Smooth muscle cell (in vitro differentiated cells): ENCODE measurements around the gene RABL3. TPM values are rescaled to one million over a fixed set of nuclear protein-coding genes. Genes with fewer than 3 reads are reported as not detected.
A peak's percentile ranks its signal among the peaks of the same experiment; 100 is the strongest.

Source experiments
- DNase-seq: peaks from one replicate; lab custom pipeline; 2025; ENCODE audit not compliant: unreplicated experiment; lab: John Stamatoyannopoulos, UW
- H2AFZ ChIP-seq: fragments of 200-600 bp; sonication (generic); 2 replicates; pipeline ENCODE4 v1.6.0; 2016; ENCODE audit warnings: antibody characterized with exemption, low read depth, mild to moderate bottlenecking
- H3F3A ChIP-seq: fragments of 200-600 bp; sonication (generic); 2 replicates; pipeline ENCODE4 v1.6.0; 2017; ENCODE audit warnings: antibody characterized with exemption, low read depth
- H3K27ac ChIP-seq: fragments of 200-600 bp; sonication (generic); 2 replicates; pipeline ENCODE4 v1.5.1; 2016; ENCODE audit warnings: low read depth, mild to moderate bottlenecking
- H3K27me3 ChIP-seq: fragments of 200-600 bp; sonication (generic); 2 replicates; pipeline ENCODE4 v1.6.1; 2016; ENCODE audit warnings: low read depth, mild to moderate bottlenecking
- H3K36me3 ChIP-seq: fragments of 200-600 bp; sonication (generic); 2 replicates; pipeline ENCODE4 v1.5.1; 2016; ENCODE audit warnings: low read depth
- H3K4me1 ChIP-seq: fragments of 200-600 bp; sonication (generic); 2 replicates; pipeline ENCODE4 v1.5.1; 2016; ENCODE audit warnings: low read depth
- H3K4me2 ChIP-seq: fragments of 200-600 bp; sonication (generic); 2 replicates; pipeline ENCODE4 v1.6.0; 2016; ENCODE audit warnings: mild to moderate bottlenecking
- H3K4me3 ChIP-seq: fragments of 200-600 bp; sonication (generic); 2 replicates; pipeline ENCODE4 v1.5.1; 2016; ENCODE audit warnings: mild to moderate bottlenecking
- H3K79me2 ChIP-seq: fragments of 200-600 bp; sonication (generic); 2 replicates; pipeline ENCODE4 v1.6.0; 2016; ENCODE audit warnings: low read depth, mild to moderate bottlenecking
- H3K9ac ChIP-seq: fragments of 200-600 bp; sonication (generic); 2 replicates; pipeline ENCODE4 v1.6.0; 2016; ENCODE audit warnings: low read depth
- H3K9me3 ChIP-seq: fragments of 200-600 bp; sonication (generic); replicated peaks from 2 replicates; pipeline ENCODE4 v1.5.1; 2016; ENCODE audit warnings: low read depth
- H4K20me1 ChIP-seq: fragments of 200-600 bp; sonication (generic); 2 replicates; pipeline ENCODE4 v1.6.0; 2016; ENCODE audit warnings: low read depth
- CTCF ChIP-seq: fragments of 200-600 bp; sonication (generic); IDR thresholded peaks from 2 replicates; pipeline ENCODE4 v1.5.1; 2017; ENCODE audit warnings: borderline replicate concordance, mild to moderate bottlenecking, antibody characterized with exemption; ENCODE audit not compliant: insufficient read depth, poor library complexity, severe bottlenecking
- WGBS: methylation state at CpG from one replicate; pipeline ENCODE4 v1.1.7; 2016; ENCODE audit warnings: low lambda C conversion rate; 5-methylcytosine and 5-hydroxymethylcytosine counted together
- polyA plus RNA-seq: library from polyadenylated mRNA; unstranded; fragments of >200 nt; fragmentation: Nextera tagmentation; extraction: Ambion mirVana; gene quantifications from 2 replicates; pipeline ENCODE4 v1.2.1, GENCODE V29; 2016
- total RNA-seq: library from RNA; depleted of rRNA; stranded (reverse); fragments of >200 nt; gene quantifications from 2 replicates; pipeline ENCODE4 v1.2.3, GENCODE V29; 2014

RABL3 gene
- total and polyA plus RNA-seq, 2 experiments from 2014 or later: 29.5 to 33.5 TPM

- no peak overlapping the region for H3K9ac ChIP-seq
- no peak overlapping the region for H3K4me2 ChIP-seq
- 75% methylated on average over 5 of the region's 5 CpGs for WGBS
- no peaks in the 10 kb centered on the region for H3K27me3 ChIP-seq
- H3K9me3 ChIP-seq: no peaks in the 10 kb centered on the region
- H3K36me3 ChIP-seq: no peaks in the 10 kb centered on the region
- peaks cover 6% of the 10 kb centered on the region for H3K4me1 ChIP-seq
- H3K4me3 ChIP-seq: no peak overlapping the region
- H3K79me2 ChIP-seq: no peaks in the 10 kb centered on the region
- no peak for DNase-seq
- H3F3A ChIP-seq: peaks cover 4% of the 10 kb centered on the region
- H4K20me1 ChIP-seq: no peaks in the 10 kb centered on the region
- H3K27ac ChIP-seq: no peak overlapping the region
- TF ChIP-seq CTCF: no peak
- no peak overlapping the region for H2AFZ ChIP-seq
These were observed 94.0 kb downstream of the RABL3 start for GRCh38 chr3:120648290-120648689.

- H4K20me1 ChIP-seq: no peaks in the 10 kb centered on the region
- H3K79me2 ChIP-seq: no peaks in the 10 kb centered on the region
- no peak overlapping the region for H3K4me3 ChIP-seq
- no peaks in the 10 kb centered on the region for H3K9me3 ChIP-seq
- no peaks in the 10 kb centered on the region for H3K27me3 ChIP-seq
- H3K27ac ChIP-seq: peak overlapping the region; percentile 94
- peak overlapping the region; percentile 6 for H2AFZ ChIP-seq
- H3K36me3 ChIP-seq: no peaks in the 10 kb centered on the region
- no peak for TF ChIP-seq CTCF
- WGBS: 66% methylated on average over 5 of the region's 5 CpGs
- H3K4me1 ChIP-seq: peaks cover 6% of the 10 kb centered on the region
- peaks cover 4% of the 10 kb centered on the region for H3F3A ChIP-seq
- H3K4me2 ChIP-seq: peak overlapping the region; percentile 7
- no peak for DNase-seq
- no peak overlapping the region for H3K9ac ChIP-seq
These were observed 95.4 kb downstream of the RABL3 start for GRCh38 chr3:120646771-120647432.

GRCh38 chr3:120645083-120645845, 97.1 kb downstream of the RABL3 start:
- H3K79me2 ChIP-seq: no peaks in the 10 kb centered on the region
- H3K4me2 ChIP-seq: peak overlapping the region; percentile 54
- WGBS: 40% methylated on average over 5 of the region's 5 CpGs
- no peaks in the 10 kb centered on the region for H3K27me3 ChIP-seq
- H3F3A ChIP-seq: peaks cover 4% of the 10 kb centered on the region
- H3K36me3 ChIP-seq: no peaks in the 10 kb centered on the region
- H3K4me1 ChIP-seq: peaks cover 6% of the 10 kb centered on the region
- peak overlapping the region; percentile 94 for H3K27ac ChIP-seq
- H2AFZ ChIP-seq: peak overlapping the region; percentile 72
- H3K4me3 ChIP-seq: no peak overlapping the region
- H4K20me1 ChIP-seq: no peaks in the 10 kb centered on the region
- DNase-seq: no peak
- H3K9me3 ChIP-seq: no peaks in the 10 kb centered on the region
- TF ChIP-seq CTCF: no peak
- peak overlapping the region; percentile 34 for H3K9ac ChIP-seq
